ENCODE measurements around the gene SNUPN.

The SNUPN gene

GRCh38 chr15:75661756-75662140 is 36.2 kb upstream of the SNUPN start:
- Histone ChIP-seq H3K9ac (ENCODE audit: low read length) (no peak overlapping the region), H3K4me3 (ENCODE audit: low read length) (no peak overlapping the region), H3K4me1 (ENCODE audit: control insufficient read depth, insufficient read depth, low read length) (peaks cover 16% of the 10 kb centered on the region), H3K27me3 (ENCODE audit: control insufficient read depth, insufficient read depth, low read length) (no peaks in the 10 kb centered on the region), H3K36me3 (ENCODE audit: control insufficient read depth, insufficient read depth, low read length) (peaks cover 10% of the 10 kb centered on the region), H3K27ac (ENCODE audit: low read depth, low read length) (peak overlapping the region; percentile 89)

GRCh38 chr15:75661100-75661755 is 35.7 kb upstream of the SNUPN start:
- H3K9ac ChIP-seq (ENCODE audit: low read length): no peak overlapping the region

GRCh38 chr15:75659928-75660645 is 34.6 kb upstream of the SNUPN start:
- Histone ChIP-seq H3K4me1 (ENCODE audit: control insufficient read depth, insufficient read depth, low read length) (peaks cover 16% of the 10 kb centered on the region), H3K36me3 (ENCODE audit: control insufficient read depth, insufficient read depth, low read length) (peaks cover 16% of the 10 kb centered on the region), H3K4me3 (ENCODE audit: low read length) (no peak overlapping the region), H3K9ac (ENCODE audit: low read length) (no peak overlapping the region), H3K27ac (ENCODE audit: low read depth, low read length) (peak overlapping the region; percentile 89), H3K27me3 (ENCODE audit: control insufficient read depth, insufficient read depth, low read length) (no peaks in the 10 kb centered on the region)

More at GRCh38 chr15:75661100-75661755, 35.7 kb upstream of the SNUPN start:
- Histone ChIP-seq H3K27ac (ENCODE audit: low read depth, low read length) (peak overlapping the region; percentile 89), H3K4me1 (ENCODE audit: control insufficient read depth, insufficient read depth, low read length) (peaks cover 16% of the 10 kb centered on the region), H3K27me3 (ENCODE audit: control insufficient read depth, insufficient read depth, low read length) (no peaks in the 10 kb centered on the region), H3K4me3 (ENCODE audit: low read length) (peak overlapping the region; percentile 20), H3K36me3 (ENCODE audit: control insufficient read depth, insufficient read depth, low read length) (peaks cover 13% of the 10 kb centered on the region)

GRCh38 chr15:75659141-75659771 is 33.7 kb upstream of the SNUPN start:
- no peak overlapping the region for H3K4me3 ChIP-seq (ENCODE audit: low read length)
- peaks cover 16% of the 10 kb centered on the region for H3K4me1 ChIP-seq (ENCODE audit: control insufficient read depth, insufficient read depth, low read length)
- peaks cover 16% of the 10 kb centered on the region for H3K36me3 ChIP-seq (ENCODE audit: control insufficient read depth, insufficient read depth, low read length)
- H3K9ac ChIP-seq (ENCODE audit: low read length): no peak overlapping the region
- no peak overlapping the region for H3K27ac ChIP-seq (ENCODE audit: low read depth, low read length)
- H3K27me3 ChIP-seq (ENCODE audit: control insufficient read depth, insufficient read depth, low read length): no peaks in the 10 kb centered on the region

GRCh38 chr15:75656813-75657212 is 31.3 kb upstream of the SNUPN start:
- no peak overlapping the region for H3K9ac ChIP-seq (ENCODE audit: low read length)
- H3K27me3 ChIP-seq (ENCODE audit: control insufficient read depth, insufficient read depth, low read length): no peaks in the 10 kb centered on the region
- no peak overlapping the region for H3K4me3 ChIP-seq (ENCODE audit: low read length)
- no peak overlapping the region for H3K27ac ChIP-seq (ENCODE audit: low read depth, low read length)
- peaks cover 16% of the 10 kb centered on the region for H3K36me3 ChIP-seq (ENCODE audit: control insufficient read depth, insufficient read depth, low read length)
- H3K4me1 ChIP-seq (ENCODE audit: control insufficient read depth, insufficient read depth, low read length): peaks cover 29% of the 10 kb centered on the region

GRCh38 chr15:75656331-75656730 is 30.8 kb upstream of the SNUPN start:
- Histone ChIP-seq H3K4me3 (ENCODE audit: low read length) (no peak overlapping the region), H3K4me1 (ENCODE audit: control insufficient read depth, insufficient read depth, low read length) (peaks cover 28% of the 10 kb centered on the region), H3K36me3 (ENCODE audit: control insufficient read depth, insufficient read depth, low read length) (peaks cover 16% of the 10 kb centered on the region), H3K27me3 (ENCODE audit: control insufficient read depth, insufficient read depth, low read length) (no peaks in the 10 kb centered on the region), H3K27ac (ENCODE audit: low read depth, low read length) (no peak overlapping the region), H3K9ac (ENCODE audit: low read length) (no peak overlapping the region)

- H3K27ac ChIP-seq (ENCODE audit: low read depth, low read length): no peak overlapping the region
- no peaks in the 10 kb centered on the region for H3K27me3 ChIP-seq (ENCODE audit: control insufficient read depth, insufficient read depth, low read length)
- H3K9ac ChIP-seq (ENCODE audit: low read length): no peak overlapping the region
- H3K4me1 ChIP-seq (ENCODE audit: control insufficient read depth, insufficient read depth, low read length): peaks cover 30% of the 10 kb centered on the region
- no peak overlapping the region for H3K4me3 ChIP-seq (ENCODE audit: low read length)
- peaks cover 16% of the 10 kb centered on the region for H3K36me3 ChIP-seq (ENCODE audit: control insufficient read depth, insufficient read depth, low read length)
Measured at GRCh38 chr15:75655931-75656330, 30.4 kb upstream of the SNUPN start.

GRCh38 chr15:75654201-75654907 is 28.8 kb upstream of the SNUPN start:
- peaks cover 33% of the 10 kb centered on the region for H3K4me1 ChIP-seq (ENCODE audit: control insufficient read depth, insufficient read depth, low read length)

GRCh38 chr15:75653347-75653913 is 27.9 kb upstream of the SNUPN start:
- Histone ChIP-seq H3K9ac (ENCODE audit: low read length) (no peak overlapping the region), H3K36me3 (ENCODE audit: control insufficient read depth, insufficient read depth, low read length) (peaks cover 13% of the 10 kb centered on the region), H3K27ac (ENCODE audit: low read depth, low read length) (no peak overlapping the region), H3K4me3 (ENCODE audit: low read length) (peak overlapping the region; percentile 1), H3K27me3 (ENCODE audit: control insufficient read depth, insufficient read depth, low read length) (no peaks in the 10 kb centered on the region), H3K4me1 (ENCODE audit: control insufficient read depth, insufficient read depth, low read length) (peaks cover 38% of the 10 kb centered on the region)

More at GRCh38 chr15:75654201-75654907, 28.8 kb upstream of the SNUPN start:
- Histone ChIP-seq H3K9ac (ENCODE audit: low read length) (no peak overlapping the region), H3K36me3 (ENCODE audit: control insufficient read depth, insufficient read depth, low read length) (peaks cover 16% of the 10 kb centered on the region), H3K4me3 (ENCODE audit: low read length) (no peak overlapping the region), H3K27ac (ENCODE audit: low read depth, low read length) (no peak overlapping the region), H3K27me3 (ENCODE audit: control insufficient read depth, insufficient read depth, low read length) (no peaks in the 10 kb centered on the region)

- peak overlapping the region; percentile 27 for H3K27ac ChIP-seq (ENCODE audit: low read depth, low read length)
- peaks cover 8% of the 10 kb centered on the region for H3K36me3 ChIP-seq (ENCODE audit: control insufficient read depth, insufficient read depth, low read length)
- H3K9ac ChIP-seq (ENCODE audit: low read length): no peak overlapping the region
- H3K4me3 ChIP-seq (ENCODE audit: low read length): peak overlapping the region; percentile 57
- peaks cover 38% of the 10 kb centered on the region for H3K4me1 ChIP-seq (ENCODE audit: control insufficient read depth, insufficient read depth, low read length)
- no peaks in the 10 kb centered on the region for H3K27me3 ChIP-seq (ENCODE audit: control insufficient read depth, insufficient read depth, low read length)
Measured at GRCh38 chr15:75651810-75652543, 26.5 kb upstream of the SNUPN start.

- H3K4me3 ChIP-seq (ENCODE audit: low read length): peak overlapping the region; percentile 57
- no peak overlapping the region for H3K9ac ChIP-seq (ENCODE audit: low read length)
- H3K27me3 ChIP-seq (ENCODE audit: control insufficient read depth, insufficient read depth, low read length): no peaks in the 10 kb centered on the region
- peaks cover 2% of the 10 kb centered on the region for H3K36me3 ChIP-seq (ENCODE audit: control insufficient read depth, insufficient read depth, low read length)
- peak overlapping the region; percentile 33 for H3K27ac ChIP-seq (ENCODE audit: low read depth, low read length)
- H3K4me1 ChIP-seq (ENCODE audit: control insufficient read depth, insufficient read depth, low read length): peaks cover 43% of the 10 kb centered on the region
Measured at GRCh38 chr15:75650908-75651809, 25.6 kb upstream of the SNUPN start.
